NCI-H128 (cell line): ENCODE measurements around the gene TRPM6.
A peak's percentile ranks its signal among the peaks of the same experiment; 100 is the strongest.
"Not testable (repeated sequence)": the region's sequence is repeated elsewhere in the genome, so short reads cannot be mapped to it uniquely, and the experiment has no call there.

Source experiments
- DNase-seq: peaks from one replicate; lab custom pipeline; 2025; ENCODE audit not compliant: unreplicated experiment; lab: John Stamatoyannopoulos, UW

Gene TRPM6, protein sequence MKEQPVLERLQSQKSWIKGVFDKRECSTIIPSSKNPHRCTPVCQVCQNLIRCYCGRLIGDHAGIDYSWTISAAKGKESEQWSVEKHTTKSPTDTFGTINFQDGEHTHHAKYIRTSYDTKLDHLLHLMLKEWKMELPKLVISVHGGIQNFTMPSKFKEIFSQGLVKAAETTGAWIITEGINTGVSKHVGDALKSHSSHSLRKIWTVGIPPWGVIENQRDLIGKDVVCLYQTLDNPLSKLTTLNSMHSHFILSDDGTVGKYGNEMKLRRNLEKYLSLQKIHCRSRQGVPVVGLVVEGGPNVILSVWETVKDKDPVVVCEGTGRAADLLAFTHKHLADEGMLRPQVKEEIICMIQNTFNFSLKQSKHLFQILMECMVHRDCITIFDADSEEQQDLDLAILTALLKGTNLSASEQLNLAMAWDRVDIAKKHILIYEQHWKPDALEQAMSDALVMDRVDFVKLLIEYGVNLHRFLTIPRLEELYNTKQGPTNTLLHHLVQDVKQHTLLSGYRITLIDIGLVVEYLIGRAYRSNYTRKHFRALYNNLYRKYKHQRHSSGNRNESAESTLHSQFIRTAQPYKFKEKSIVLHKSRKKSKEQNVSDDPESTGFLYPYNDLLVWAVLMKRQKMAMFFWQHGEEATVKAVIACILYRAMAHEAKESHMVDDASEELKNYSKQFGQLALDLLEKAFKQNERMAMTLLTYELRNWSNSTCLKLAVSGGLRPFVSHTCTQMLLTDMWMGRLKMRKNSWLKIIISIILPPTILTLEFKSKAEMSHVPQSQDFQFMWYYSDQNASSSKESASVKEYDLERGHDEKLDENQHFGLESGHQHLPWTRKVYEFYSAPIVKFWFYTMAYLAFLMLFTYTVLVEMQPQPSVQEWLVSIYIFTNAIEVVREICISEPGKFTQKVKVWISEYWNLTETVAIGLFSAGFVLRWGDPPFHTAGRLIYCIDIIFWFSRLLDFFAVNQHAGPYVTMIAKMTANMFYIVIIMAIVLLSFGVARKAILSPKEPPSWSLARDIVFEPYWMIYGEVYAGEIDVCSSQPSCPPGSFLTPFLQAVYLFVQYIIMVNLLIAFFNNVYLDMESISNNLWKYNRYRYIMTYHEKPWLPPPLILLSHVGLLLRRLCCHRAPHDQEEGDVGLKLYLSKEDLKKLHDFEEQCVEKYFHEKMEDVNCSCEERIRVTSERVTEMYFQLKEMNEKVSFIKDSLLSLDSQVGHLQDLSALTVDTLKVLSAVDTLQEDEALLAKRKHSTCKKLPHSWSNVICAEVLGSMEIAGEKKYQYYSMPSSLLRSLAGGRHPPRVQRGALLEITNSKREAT (N-terminal part only)

GRCh38 chr9:74887041-74887980 is at the start of gene TRPM6:
Gene TRPM6, minus strand, starts transcription at chr9:74887921. Its CDS starts 65 bp downstream, at chr9:74887856.
- DNase-seq: peak; percentile 24

GRCh38 chr9:74935008-74935407 is 47.3 kb upstream of the TRPM6 start:
- no peak for DNase-seq

- no peak for DNase-seq
Observed at GRCh38 chr9:74921737-74922136, 34.0 kb upstream of the TRPM6 start.

- DNase-seq: no peak
Observed at GRCh38 chr9:74920944-74921626, 33.4 kb upstream of the TRPM6 start.

DNA sequence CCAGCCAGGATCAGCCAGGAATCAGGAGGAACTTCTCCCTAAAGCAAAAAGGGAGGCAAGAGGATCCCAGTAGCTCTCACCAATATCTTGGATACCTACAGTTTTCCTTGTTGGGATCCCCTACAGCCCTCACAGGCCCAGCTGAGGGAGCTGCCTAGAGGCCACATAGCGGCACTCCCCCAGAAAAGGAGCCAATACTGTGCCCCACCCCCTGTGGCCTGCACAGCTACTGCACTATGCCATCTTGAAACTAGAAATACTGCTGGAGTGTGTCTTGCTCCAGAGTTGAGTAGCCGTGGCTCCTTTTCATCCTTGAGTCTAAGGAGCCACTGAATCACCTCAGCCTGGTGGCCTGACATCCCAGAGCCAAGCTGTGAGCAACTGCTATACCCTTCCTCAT is 22.3 kb upstream of the TRPM6 start:
- no peak for DNase-seq

GRCh38 chr9:74908665-74909064 is 20.9 kb upstream of the TRPM6 start:
- no peak for DNase-seq

- no peak for DNase-seq
Observed at GRCh38 chr9:74907085-74907484, 19.4 kb upstream of the TRPM6 start.

- no peak for DNase-seq
Observed at GRCh38 chr9:74901001-74901400, 13.3 kb upstream of the TRPM6 start.

GRCh38 chr9:74888449-74888848 is 728 bp upstream of the TRPM6 start:
- DNase-seq: not testable (repeated sequence)

- no peak for DNase-seq
Observed at GRCh38 chr9:74887981-74888370, 255 bp upstream of the TRPM6 start.

- DNase-seq: no peak
Observed at GRCh38 chr9:74876382-74876949, 11.3 kb downstream of the TRPM6 start.

DNA sequence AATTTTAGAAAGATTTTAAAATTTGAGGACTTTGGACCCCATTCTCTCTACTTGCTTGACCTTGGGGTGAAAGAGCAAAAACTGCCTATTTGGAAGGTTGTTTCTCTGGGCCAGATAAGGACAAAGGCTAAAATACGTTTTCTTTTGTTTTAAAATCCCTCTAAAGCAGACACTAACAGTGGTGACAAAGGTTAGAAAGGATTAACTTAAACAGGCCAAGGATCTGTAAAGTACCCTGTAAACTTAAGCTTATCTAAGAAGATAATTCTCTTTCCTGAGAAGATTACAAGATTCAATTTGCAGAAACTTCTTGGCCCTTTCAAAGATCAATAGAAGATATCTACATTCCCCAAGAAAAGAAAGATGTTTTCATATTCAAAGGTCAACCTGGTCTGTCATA is 12.1 kb downstream of the TRPM6 start:
- DNase-seq: no peak

- no peak for DNase-seq
Observed at GRCh38 chr9:74874220-74874619, 13.5 kb downstream of the TRPM6 start.

DNA sequence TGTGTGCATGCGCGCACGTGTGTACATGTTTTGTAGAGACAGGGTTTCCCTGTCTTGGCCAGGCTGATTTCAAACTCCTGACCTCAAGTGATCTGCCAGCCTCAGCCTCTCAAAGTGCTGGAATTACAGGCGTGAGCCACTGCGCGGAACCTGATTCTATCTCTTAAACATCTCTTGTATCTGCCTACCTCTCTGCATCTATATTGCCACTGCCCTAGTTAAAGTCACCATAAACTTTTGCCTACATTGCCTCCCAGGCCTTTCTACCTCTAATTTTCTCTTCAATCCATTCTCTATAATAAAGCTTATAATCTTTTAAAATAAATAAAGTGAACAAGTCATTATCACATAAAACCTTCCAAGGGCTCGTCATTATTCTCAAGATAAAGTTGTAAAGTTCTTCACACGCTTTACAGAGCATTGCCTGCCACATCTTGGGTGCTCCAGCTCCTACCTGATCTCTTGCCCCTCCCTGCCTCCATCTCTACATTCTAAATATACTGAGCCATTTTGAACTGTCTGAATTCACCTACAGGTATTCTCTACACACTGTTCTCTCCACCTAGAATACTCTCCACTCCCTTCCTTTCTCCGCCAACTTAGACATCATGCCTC is 15.0 kb downstream of the TRPM6 start:
- no peak for DNase-seq

GRCh38 chr9:74867483-74867882 is 20.2 kb downstream of the TRPM6 start:
- no peak for DNase-seq

DNA sequence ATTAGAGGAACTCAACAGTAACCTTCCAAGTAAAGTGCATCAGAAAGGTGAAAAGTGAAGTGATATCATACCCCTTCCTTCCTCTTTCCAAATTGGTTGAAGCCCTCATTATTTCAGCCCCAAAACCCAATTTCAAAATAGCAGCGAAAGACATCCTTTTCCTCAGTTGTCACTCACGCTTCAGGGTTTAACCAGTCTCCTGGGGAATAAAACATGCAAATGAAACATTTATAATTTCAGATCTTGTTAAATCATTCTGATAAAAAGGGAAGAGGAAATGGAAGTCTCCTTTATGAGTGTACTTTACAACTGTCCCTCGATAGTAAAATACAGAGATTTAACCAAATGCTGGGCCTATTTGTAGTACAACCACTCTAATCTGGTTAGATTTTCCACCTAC is 22.5 kb downstream of the TRPM6 start:
- DNase-seq: no peak

DNA sequence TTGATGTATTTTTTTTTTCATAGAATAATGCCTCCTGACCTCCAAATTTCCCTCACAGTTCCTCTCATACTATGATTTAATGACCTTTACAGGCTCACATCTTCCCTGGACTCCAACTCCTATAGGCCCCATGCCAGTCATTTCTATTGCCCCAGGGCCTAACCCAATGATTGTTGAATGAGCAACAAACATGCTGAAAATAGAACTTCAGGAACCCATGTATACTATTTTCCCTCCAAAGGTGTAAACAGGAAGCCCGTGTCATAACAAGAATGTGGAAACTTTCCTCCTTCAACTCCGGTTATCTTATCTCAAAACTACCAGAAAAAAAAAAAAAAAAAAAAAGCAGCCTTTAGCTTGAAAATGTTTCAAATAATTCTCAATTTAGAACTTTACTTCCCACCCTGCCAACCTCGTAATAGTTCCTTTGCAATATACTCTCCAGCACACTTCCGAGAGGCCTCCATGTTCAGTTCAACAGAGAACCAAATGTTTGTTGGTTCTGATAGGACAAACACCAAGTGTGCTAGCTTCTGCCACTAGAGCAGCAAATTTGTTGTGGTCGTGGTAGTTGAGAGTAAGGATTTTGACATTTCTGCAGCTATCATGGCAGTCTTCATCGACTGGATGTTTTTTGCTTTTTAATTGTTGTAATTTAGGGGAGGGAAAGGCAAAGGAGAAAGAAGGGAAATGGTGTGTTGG is 25.8 kb downstream of the TRPM6 start:
- no peak for DNase-seq

- DNase-seq: no peak
Observed at GRCh38 chr9:74861071-74861470, 26.6 kb downstream of the TRPM6 start.
